Retinal pigment epithelial cell (primary cell): ENCODE data around the gene IL12RB1.
"Not testable (repeated sequence)": the region's sequence is repeated elsewhere in the genome, so short reads cannot be mapped to it uniquely, and the experiment has no call there.

Source experiments
- DNase-seq: peaks from one replicate; pipeline ENCODE4 v3.0.0-alpha.2; 2010; ENCODE audit warnings: low read depth
- H3K4me3 ChIP-seq: 2 replicates; pipeline ENCODE4 v1.5.1; 2011; ENCODE audit warnings: mild to moderate bottlenecking, low read length, control low read depth, moderate library complexity
- TF ChIP-seq, protein P1 (sequence below): conservative IDR thresholded peaks from 2 replicates; pipeline ENCODE4 v1.5.1; 2011; ENCODE audit warnings: low read depth, low read length, control low read depth, inconsistent platforms

The IL12RB1 gene

DNA sequence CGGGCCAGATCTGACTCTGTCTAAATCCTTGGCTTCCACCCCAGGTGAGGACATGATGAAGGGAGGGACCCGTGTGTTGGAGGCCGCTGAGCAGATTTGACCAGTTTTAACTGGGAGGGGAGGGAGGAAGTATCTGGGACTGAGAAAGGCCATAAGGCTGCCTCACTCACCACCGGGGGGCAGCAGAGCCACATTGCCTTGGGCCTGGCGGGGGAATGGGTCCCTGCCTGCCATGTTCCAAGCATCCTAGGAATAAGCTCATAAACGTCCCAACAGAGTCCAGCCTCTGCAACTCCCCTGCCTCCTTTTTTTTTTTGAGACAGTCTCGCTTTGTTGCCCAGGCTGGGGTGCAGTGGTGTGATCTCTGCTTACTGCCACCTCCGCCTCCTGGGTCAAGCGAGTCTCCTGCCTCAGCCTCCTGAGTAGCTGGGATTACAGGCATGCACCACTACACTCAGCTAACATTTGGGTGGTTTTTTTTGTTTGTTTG is 26.3 kb upstream of the IL12RB1 start:
- no peak for DNase-seq
- TF ChIP-seq, protein P1, sequence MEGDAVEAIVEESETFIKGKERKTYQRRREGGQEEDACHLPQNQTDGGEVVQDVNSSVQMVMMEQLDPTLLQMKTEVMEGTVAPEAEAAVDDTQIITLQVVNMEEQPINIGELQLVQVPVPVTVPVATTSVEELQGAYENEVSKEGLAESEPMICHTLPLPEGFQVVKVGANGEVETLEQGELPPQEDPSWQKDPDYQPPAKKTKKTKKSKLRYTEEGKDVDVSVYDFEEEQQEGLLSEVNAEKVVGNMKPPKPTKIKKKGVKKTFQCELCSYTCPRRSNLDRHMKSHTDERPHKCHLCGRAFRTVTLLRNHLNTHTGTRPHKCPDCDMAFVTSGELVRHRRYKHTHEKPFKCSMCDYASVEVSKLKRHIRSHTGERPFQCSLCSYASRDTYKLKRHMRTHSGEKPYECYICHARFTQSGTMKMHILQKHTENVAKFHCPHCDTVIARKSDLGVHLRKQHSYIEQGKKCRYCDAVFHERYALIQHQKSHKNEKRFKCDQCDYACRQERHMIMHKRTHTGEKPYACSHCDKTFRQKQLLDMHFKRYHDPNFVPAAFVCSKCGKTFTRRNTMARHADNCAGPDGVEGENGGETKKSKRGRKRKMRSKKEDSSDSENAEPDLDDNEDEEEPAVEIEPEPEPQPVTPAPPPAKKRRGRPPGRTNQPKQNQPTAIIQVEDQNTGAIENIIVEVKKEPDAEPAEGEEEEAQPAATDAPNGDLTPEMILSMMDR: peak; percentile 95
- no peak overlapping the region for H3K4me3 ChIP-seq

DNA sequence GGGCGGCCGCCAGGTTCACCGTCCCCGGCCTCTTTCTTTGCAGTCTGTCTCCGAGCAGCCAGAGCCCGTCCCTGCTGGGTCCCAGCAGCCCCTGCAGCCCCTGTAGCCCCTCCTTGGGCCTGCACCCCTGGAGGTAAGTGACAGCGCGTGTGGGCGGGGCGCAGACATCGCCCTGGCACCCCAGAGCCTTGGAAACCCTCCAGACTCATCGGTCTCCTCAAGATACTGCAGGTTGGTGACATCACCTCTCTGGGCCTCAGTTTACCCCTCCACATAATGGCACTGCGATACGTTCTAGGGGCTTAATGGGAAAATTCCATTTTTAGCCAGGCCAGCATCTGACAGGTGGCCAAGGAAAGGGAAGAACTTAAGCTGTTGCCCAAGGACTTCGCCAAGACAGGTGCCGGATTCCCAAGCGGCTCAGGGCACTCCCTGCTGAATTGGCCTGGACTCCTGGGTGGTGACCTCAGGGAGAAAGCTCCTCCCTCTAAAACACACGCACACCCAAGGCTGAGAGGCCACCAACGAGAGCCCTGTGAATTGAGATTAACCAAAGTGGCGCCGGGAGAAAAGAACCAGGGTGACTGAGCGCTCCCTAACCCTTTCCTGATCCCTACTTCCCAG is 24.0 kb upstream of the IL12RB1 start:
- TF ChIP-seq, protein P1: no peak
- no peak for DNase-seq
- H3K4me3 ChIP-seq: peak overlapping the region; percentile 76

DNA sequence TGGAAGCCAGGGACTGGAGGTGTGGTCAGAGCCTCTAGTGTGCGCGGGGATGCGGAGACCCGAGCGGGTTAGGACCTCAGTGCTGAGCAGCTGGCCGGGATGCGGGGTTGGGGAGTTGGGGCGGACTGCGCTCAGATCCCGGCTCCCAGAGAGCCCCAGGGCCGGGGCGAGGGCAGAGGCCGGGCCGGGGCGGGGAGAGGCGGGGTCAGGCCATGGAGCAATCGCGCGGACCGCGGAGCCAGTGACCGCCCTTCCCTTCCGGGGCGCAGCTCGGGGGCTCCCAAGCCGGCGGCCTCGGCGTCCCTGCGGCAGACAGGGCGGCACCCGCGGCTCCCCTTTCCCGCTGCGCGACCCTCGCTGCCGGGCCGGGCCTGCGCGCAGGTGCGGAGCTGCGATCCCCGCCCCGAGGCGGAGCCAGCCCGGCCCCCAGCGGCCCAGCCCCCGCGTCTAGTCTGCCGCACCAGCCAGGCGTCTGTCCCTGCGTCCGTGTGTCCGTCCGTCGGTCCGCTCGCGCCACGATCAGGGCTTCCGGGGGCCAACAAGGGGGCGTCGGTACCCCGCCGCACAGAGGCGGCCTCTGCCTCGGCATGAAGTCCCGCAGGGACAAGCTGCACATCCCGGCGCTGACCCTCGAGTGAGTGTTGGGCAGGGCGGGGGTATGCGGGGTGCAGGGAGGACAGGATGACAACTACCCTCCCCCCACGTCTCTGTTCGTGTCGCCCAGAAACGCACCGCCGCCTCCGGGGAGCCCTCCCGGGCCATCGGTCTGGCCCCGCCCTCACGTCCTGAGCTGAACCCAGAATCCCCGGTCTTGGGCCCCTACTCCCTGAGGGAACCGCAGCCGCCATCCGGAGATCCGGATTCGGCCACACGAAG is 23.2 kb upstream of the IL12RB1 start:
- TF ChIP-seq, protein P1: no peak
- no peak for DNase-seq
- peak overlapping the region; percentile 76 for H3K4me3 ChIP-seq

DNA sequence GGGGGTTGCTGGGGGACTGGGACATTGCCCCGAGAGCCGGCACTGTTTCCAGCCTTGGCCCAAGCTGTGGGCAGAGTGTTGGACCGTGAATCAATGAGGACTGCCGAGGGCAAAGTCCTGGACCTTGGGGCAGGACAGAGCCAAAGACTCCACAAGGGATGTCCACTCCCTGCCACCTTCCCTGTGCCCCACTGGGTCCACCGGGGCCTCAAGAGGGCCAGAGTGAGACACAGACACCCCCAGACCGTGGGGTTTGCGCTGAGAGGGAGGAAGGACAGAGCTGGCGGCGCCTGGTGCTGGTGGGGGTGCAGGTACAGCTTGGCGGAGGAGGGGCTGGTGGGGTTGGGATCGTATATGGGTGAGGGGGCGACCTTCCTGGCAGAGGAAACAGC is 22.6 kb upstream of the IL12RB1 start:
- no peak for DNase-seq
- TF ChIP-seq, protein P1: no peak
- peak overlapping the region; percentile 76 for H3K4me3 ChIP-seq

DNA sequence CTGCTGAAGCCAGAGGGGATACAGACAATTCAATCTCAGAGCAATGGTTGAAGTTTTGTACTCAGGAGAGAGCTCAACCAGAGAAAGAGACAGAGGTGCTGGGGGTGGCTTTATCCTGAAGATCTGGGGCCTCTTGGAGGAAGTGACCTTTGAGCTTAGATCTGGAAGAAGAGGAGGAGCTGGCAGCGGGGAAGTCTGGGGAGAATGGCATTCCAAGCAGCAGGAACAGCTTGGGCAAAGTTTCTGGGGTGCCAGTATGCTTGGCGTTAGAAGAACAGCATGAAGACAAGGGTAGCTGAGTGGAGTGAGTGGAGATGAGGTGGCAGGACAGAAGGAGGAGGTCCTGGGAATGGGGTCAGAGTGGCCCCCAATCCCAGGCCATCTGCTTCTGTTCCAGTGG is 22.2 kb upstream of the IL12RB1 start:
- TF ChIP-seq, protein P1: no peak
- H3K4me3 ChIP-seq: no peak overlapping the region
- DNase-seq: no peak

DNA sequence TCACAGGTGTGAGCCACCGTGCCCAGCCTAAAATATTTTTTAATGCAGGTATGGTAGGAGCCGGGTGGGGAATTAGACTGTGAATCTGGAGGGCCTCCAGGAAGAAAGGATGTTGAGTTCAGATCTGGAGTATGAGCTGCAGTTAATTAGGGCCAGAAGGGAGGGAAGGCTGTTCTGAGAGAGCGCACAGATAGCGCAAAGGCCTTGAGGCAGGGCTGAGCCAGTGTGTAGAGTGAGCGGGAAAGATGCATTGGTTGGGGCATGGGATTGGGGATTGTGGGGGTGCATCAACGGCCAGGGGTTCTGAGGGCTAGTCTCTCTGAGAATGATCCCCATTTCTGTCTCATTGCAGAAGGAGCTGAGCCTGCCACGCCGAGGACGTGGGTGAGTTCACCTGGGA is 20.5 kb upstream of the IL12RB1 start:
- H3K4me3 ChIP-seq: no peak overlapping the region
- TF ChIP-seq, protein P1: no peak
- no peak for DNase-seq

DNA sequence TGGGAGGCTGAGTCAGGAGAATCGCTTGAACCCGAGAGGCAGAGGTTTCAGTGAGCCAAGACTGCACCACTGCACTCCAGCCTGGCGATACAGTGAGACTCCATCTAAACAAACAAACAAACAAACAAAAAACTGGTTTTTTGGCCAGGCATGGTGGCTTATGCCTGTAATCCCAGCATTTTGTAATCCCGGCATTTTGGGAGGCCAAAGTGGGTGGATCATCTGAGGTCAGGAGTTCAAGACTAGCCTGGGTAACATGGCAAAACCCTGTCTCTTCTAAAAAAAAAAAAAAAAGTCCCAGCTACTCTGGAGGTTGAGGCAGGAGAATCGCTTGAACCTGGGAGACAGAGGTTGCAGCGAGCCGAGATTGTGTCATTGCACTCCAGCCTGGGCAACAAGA is 18.5 kb upstream of the IL12RB1 start:
- not testable (repeated sequence) for DNase-seq, H3K4me3 ChIP-seq
